ENCODE measurements around the gene TAF1A.
"Not testable (repeated sequence)": the region's sequence is repeated elsewhere in the genome, so short reads cannot be mapped to it uniquely, and the experiment has no call there.

Gene TAF1A

DNA sequence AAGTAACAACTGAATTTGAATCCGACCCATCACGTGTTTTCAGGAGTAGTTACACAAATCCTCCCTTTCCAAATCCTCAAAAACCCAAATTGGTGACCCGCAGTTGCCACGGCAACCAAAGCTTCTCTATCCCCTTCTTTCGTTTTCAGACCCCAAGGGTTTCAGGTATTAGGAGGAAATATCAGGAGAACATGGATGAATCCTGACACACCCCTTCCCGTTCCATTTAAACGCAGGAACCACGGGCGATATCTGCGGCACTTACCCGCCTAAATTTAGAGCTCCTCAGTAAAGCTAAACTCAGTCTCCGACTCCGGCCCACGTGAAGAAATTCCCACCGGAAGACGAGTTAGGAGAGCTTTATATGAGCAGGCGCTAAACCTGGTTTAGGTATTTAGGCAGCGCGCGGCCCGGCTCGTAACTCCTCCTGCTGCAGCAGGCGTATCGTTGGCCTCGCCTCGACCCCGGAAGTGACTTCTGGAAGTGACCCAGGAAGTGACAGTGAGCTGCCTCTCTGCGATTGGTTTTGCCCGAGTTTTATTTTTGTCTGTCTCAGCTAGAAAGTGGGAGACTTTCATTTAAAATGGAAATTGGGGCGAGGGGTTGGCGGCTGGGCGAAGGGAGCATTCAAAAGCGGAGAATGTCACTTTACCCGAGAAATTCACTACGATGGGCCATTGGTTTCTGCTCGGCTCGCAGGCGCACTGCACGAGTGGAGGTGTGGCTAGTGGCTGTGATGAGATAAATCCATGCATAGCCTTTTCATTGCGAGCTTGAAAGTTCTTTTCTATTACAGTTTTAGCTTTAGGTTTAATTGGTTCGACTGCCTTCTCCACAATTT lies at the start of gene TAF1A:
Gene TAF1A, minus strand, starts transcription at position 472 of the 841 bp plus-strand sequence.
- DNase-seq: peak; percentile 94

DNA sequence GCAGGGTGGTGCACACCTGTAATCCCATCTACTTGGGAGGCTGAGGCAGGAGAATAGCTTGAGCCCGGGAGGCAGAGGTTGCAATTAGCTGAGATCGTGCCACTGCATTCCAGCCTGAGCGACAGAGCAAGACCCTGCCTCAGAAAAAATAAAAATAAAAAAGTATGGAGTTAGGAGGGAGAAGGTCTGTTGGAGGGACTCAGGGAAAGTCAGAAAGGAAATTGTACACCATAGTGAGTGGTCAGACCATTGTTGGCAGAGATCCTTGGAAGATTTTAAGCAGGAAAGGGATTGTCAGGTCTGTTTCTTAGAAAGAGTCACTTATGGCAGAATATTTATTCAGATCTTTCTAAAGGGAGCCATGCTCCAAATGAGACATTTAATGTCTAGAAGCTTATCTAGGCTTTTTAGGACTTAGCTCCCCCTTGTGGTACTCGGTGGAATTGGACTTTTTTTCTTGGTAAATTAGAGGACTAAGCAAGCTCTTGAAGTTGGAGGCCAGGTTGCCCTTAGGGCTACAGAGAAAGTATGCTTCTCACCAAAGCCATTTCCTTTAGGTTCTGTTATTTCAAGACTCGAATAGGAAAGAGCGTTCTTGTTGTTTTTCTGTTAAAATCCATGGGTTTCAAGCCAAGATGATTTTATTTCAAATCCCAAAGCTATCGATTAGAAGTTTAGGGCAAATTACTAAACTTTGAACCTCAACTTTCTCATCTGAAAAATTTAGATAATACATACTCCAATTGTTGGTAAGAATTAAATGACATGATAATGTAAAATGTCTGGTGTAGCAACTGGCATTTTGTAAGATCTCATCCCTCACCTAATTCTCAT lies 44.7 kb upstream of the TAF1A start:
- DNase-seq: peak; percentile 53

DNA sequence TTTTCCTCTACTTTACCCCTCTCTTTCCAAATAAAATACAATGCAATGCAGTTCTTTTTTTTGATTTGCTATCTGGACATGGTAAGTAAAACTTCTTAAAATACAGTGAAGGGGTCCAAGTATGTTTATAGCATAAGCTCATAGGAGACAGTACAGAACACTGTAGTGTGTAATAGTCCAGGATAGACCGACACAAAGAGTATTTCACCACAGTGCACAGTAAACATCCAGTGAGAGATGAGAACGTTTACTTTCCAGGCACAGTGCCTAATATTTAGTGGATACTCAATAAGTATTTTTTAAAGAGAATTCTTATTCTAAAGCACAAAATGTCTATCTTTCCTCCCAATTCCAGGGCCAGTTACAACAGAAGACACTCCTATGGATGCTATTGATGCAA lies 43.0 kb upstream of the TAF1A start:
- DNase-seq: no peak

DNA sequence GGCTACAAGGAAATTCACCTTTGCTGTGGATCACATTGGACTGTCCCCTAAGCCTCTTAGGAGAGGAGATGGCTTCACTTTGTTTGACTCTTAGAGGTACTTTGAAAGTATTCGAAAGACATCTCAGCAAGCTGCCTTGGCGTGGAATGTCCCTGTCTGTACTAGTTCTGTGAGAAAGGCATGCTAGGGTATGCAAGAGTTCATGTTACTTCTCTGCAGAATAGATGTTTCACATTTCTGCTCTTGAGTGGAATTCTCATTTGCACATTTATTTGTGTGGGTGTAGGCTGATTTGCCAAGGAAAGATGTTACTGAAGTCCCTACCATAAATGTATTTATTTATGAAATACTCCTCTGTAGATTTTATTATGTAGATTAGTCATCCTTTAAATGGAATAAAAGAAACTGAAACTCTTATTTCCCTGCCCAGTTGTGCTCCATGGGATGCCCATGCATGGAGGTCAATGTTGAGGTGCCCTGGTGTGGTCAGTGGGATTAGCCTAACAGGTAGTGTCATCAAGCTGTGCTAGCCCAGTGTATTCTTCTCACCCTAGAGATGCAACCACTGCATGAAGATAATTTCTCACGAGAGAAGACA lies 42.0 kb upstream of the TAF1A start:
- DNase-seq: no peak

- no peak for DNase-seq
These were observed 40.3 kb upstream of the TAF1A start for GRCh38 chr1:222629921-222630535.

GRCh38 chr1:222627232-222627631 lies 37.5 kb upstream of the TAF1A start:
- DNase-seq: no peak

GRCh38 chr1:222624214-222624613 lies 34.5 kb upstream of the TAF1A start:
- no peak for DNase-seq

DNA sequence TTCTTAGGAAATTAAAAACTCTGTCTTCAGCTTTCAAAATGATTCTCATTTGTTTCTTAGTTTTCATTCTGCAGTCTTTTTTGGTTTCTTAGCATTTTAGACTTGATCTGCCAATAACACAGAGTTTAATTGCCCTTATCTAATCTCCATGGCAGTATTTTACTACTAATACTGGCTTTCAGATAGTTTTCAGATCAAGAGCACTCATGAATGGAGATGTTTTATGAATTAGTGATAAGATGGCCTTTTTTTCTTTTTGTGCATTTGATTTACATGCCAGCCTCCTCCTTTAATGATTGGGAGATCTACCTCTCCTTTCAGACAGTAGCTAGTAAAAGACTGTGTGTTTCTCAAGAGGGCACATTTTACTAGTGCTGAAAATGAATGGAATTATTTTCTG lies 33.7 kb upstream of the TAF1A start:
- no peak for DNase-seq

DNA sequence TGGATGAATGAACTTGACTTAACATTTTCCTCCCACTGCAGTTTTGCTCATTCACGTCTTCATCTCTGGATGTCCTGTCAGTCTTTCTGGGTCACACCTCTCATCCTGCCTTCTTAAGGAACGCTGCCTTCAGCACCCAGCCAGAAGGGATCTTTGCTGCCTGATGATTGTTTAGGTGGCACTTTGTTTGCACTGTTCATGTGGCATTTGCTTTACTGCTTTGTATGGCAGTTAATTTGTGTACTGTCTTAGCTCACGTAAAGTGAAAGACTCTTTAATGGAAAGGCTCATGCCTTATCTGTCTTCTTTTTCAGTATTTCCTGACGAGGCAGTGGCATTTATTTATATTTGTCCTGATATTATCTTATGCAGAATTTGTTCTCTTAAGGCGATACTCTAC lies 33.0 kb upstream of the TAF1A start:
- DNase-seq: no peak

GRCh38 chr1:222620566-222620965 lies 30.8 kb upstream of the TAF1A start:
- DNase-seq: no peak

- DNase-seq: peak; percentile 31
These were observed 29.3 kb upstream of the TAF1A start for GRCh38 chr1:222618880-222619596.

GRCh38 chr1:222618001-222618879 lies 28.5 kb upstream of the TAF1A start, which contains the start of gene MIA3:
MIA3 (plus strand) TSS chr1:222618097; CDS start chr1:222618111, 14 bp downstream.
- peak; percentile 46 for DNase-seq

DNA sequence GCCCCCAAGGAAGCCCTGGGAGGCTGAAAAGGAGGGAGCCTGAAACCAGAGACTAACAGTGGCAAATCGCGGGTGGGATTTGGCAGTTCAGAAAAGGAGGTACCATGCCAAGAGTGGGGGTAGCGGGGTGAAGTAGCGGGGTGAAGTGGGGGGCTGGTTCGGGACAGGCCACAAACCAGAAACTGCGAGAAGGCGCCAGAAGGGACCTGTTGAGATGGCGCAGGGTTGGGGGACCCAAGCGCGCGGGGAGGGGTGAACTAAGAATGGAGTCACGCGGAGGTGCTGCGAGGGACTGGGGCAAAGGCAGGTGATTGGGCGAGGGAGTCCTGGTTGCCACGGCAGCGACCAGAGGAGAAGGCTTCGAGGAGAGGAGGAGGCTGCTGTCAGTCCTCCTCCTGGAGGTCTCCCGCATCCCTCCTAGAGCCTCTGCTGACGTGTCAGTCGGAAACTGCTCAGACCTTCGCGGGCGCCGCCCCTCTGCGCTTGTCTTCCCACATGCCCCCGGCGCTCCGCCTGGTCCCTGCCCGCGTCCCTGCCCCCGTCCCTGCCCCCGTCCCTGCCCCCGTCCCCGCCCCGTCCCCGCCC lies 27.7 kb upstream of the TAF1A start:
- DNase-seq: peak; percentile 97

DNA sequence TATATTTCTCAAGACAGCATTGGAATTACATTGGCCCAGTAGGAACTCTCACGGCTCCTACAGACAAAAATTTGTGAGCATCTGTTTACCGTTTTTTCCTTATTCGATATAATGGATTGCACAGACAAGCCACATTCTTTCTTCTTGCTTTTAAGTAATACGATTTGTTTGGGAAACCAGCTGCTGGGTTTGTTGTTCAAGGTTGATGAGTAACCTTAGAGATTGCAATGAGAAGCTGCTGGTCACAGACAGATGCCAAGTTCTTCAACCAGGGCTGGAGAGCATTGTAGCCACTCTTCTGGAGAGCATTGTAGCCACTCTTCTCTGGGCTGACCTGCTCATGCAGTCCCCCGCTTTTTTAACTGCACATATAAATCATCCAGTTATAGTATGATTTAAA lies 26.8 kb upstream of the TAF1A start:
- peak; percentile 31 for DNase-seq

DNA sequence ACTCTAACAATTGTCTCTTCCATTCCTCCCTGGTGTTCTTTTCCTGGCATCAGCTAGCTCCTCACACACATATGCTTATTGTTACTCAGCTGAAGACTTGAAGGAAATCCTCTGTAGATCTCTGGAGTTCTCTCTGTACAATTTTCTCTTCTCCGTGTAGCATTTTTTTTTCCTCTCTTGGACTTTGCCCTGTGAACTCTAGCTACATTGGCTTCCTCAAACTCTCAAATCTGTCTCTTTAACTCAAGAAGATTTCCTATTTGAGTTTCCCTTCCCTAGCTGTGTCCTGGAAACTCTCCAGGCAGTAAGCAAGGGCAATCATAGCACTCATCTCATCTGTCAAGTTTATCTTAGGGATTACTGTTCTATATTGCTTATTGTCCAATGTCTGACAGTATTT lies 23.9 kb upstream of the TAF1A start:
- DNase-seq: no peak

- DNase-seq: no peak
These were observed 21.0 kb upstream of the TAF1A start for GRCh38 chr1:222610728-222611127.

GRCh38 chr1:222609111-222609510 lies 19.4 kb upstream of the TAF1A start:
- DNase-seq: not testable (repeated sequence)

DNA sequence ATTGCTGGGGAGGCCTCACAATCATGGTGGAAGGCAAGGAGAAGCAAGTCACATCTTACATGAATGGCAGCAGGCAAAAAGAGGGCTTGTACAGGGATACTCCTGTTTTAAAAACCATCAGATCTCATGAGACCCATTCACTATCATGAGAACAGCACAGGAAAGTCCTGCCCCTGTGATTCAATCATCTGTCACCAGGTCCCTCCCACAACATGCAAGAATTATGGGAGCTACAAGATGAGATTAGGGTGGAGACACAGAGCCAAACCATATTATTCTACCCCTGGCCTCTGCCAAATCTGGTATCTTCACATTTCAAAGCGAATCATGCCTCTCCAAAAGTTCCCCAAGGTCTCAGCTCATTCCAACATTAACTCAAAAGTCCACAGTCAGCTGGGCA lies 17.0 kb upstream of the TAF1A start:
- no peak for DNase-seq

- DNase-seq: no peak
These were observed 11.5 kb upstream of the TAF1A start for GRCh38 chr1:222601257-222601656.

DNA sequence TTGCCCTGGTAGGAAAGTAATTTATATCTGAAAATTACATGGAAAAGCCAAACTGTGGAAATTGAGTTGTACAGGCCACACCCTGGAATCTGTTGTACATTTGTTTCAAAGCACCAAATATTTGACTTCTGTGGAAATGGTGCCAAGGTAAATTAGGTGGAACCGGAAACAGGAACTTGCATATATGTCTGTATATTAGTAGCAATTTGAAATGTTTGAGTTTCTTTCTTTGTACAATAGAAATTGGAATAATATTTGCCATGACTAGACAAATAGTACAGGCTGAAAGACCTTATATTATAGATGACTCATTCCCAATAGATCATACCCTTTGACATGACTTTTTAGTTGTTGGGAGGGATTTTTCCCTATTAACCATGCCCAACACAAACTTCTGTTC lies 10.5 kb upstream of the TAF1A start:
- DNase-seq: no peak

- DNase-seq: no peak
These were observed 7.0 kb upstream of the TAF1A start for GRCh38 chr1:222596696-222597095.
